AG04449 (cell line): ENCODE measurements around the gene SLC38A8.

ENCODE experiments used
- CTCF ChIA-PET: fragments of 350-600 bp; formaldehyde crosslinking; extraction: SDS; loops from one replicate; lab custom pipeline; 2021; ENCODE audit warnings: antibody characterized with exemption; lab: Yijun Ruan, JAX
- POLR2A ChIA-PET: fragments of 400-600, 350-600 bp; formaldehyde crosslinking; extraction: SDS; loops from one replicate; lab custom pipeline; 2020; ENCODE audit warnings: antibody characterized with exemption, inconsistent platforms; lab: Yijun Ruan, JAX
- DNase-seq: peaks from one replicate; pipeline ENCODE4 v3.0.0-alpha.2; 2010; ENCODE audit warnings: low read depth, low spot score
- H3K4me3 ChIP-seq: 2 replicates; pipeline ENCODE4 v1.5.1; 2011; ENCODE audit warnings: low read depth, mild to moderate bottlenecking, control low read depth, low read length
- TF ChIP-seq, protein P1 (sequence below): IDR thresholded peaks from one replicate; pipeline ENCODE4 v1.5.1; 2011; ENCODE audit warnings: mild to moderate bottlenecking, moderate library complexity, low read length, control low read depth, inconsistent platforms; ENCODE audit not compliant: insufficient read depth; ENCODE audit errors: missing control alignments

Gene SLC38A8

DNA sequence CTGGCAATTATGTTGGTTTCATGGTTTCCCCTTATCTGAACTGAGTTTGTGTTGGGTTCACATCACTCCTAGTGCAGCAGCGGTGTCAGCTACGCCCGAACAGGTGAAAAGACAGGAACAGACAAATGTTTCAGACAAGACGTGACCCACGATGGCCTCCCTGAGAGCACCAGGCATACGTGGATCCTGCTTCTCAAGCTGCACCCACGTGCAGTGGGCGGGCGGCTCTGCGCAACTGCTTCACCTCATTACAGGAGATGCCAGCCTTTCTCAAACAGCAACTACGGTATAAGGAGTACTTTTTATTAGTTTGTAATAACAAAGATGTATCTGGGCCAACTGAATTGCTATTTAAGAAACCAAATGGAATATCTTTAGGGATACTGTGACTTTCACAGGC lies 32.8 kb upstream of the SLC38A8 start:
- CTCF ChIA-PET: interaction anchor here (0.7 to 17.9 kb wide), 5 partner anchors 8 to 100 kb away, joined by 3 to 295 read pairs (median 6); no protein-coding TSS in a partner anchor
- DNase-seq: no peak
- TF ChIP-seq, protein P1, sequence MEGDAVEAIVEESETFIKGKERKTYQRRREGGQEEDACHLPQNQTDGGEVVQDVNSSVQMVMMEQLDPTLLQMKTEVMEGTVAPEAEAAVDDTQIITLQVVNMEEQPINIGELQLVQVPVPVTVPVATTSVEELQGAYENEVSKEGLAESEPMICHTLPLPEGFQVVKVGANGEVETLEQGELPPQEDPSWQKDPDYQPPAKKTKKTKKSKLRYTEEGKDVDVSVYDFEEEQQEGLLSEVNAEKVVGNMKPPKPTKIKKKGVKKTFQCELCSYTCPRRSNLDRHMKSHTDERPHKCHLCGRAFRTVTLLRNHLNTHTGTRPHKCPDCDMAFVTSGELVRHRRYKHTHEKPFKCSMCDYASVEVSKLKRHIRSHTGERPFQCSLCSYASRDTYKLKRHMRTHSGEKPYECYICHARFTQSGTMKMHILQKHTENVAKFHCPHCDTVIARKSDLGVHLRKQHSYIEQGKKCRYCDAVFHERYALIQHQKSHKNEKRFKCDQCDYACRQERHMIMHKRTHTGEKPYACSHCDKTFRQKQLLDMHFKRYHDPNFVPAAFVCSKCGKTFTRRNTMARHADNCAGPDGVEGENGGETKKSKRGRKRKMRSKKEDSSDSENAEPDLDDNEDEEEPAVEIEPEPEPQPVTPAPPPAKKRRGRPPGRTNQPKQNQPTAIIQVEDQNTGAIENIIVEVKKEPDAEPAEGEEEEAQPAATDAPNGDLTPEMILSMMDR: no peak
- POLR2A ChIA-PET: no interaction called here
- H3K4me3 ChIP-seq: no peak overlapping the region

DNA sequence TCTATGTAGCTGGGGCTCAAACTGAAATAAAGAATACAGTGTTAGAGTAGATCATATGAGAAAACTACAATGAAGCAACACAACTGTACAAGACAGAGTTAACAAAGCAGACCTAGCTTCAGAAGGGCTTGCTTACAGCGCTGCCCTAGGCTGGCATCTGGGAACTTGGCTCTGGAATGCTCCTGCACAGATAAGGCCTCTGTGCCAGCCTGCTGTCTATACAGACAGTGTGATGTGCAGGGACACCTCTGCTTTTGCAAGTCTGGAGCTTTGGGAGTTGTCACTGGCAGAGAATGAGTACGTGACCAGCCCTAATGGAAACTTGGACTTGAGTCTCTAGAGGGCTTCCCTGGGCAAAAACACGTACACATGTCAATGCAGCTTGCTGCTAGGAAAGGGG lies 32.1 kb upstream of the SLC38A8 start:
- ChIA-PET POLR2A (no interaction called here), CTCF (interaction anchor here (0.7 to 17.9 kb wide), 6 partner anchors 9 to 118 kb away, joined by 3 to 295 read pairs (median 4); no protein-coding TSS in a partner anchor)
- DNase-seq: no peak
- TF ChIP-seq, protein P1: no peak
- H3K4me3 ChIP-seq: no peak overlapping the region

DNA sequence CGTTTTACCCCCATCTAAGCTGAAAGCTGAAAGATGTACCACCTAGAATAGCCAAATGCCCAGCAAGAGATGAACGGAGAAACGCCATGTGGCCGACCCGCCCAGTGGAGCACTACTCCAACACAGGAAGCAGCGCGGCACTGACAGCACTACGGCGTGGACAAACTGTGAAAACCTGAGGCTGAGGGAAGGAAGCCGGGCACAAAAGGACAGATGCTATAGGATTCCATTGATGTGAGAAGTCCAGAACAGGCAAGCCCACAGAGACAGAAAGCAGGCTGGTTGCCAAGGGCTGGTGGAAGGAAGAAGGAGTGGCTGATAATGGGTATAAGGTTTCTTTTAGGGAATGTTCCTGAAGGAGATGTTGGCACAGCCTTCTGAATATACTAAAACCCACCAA lies 29.4 kb upstream of the SLC38A8 start:
- TF ChIP-seq, protein P1: no peak
- CTCF ChIA-PET: interaction anchor here (7.4 to 20.0 kb wide), 3 partner anchors 11 to 112 kb away, joined by 93 to 662 read pairs (median 295); partner anchors contain the start of gene OSGIN1
- POLR2A ChIA-PET: no interaction called here
- no peak for DNase-seq
- H3K4me3 ChIP-seq: no peak overlapping the region

DNA sequence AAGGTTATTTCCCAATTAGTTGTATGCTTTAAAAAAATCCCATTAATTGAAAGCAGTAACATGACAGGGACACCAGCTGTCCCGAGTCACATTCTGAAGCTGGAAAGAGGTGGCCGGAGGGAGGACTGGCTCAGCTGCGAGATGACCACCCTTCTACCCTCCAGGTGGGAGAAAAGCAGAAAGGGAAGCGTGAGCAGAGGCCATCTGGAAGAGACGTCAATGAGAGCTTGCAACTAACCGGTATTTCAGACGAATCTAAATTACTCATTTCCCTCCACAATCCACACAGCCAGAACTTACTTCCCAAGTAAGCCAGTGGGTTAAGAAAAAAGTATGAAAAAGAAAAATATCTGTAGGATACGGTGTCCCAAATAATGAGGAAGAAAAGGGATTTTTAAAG lies 28.5 kb upstream of the SLC38A8 start:
- DNase-seq: no peak
- ChIA-PET POLR2A (no interaction called here), CTCF (interaction anchor here (0.9 to 20.0 kb wide), 8 partner anchors 9 to 143 kb away, joined by 3 to 662 read pairs (median 52); partner anchors contain the start of genes OSGIN1 and TAF1C)
- no peak overlapping the region for H3K4me3 ChIP-seq
- TF ChIP-seq, protein P1: no peak

DNA sequence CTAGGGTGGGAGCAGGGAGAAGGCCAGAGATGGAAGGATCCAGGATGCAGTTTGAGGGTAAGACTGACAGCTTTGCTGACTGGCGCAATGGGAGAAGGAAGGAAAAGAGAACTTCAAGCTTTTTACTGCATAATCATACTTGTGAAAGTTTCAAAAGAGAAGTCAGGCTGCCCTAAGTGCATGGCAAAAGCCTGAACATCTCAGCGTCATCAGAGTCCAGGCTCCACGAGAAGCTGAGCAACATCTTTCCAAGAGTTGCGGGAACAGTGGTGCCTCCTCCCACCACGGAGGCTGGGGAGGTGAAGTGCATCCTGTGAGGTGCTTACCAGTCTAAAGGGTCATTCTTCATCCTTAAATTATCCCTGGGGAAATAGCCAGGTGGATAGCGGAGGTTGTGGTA lies 26.9 kb upstream of the SLC38A8 start:
- TF ChIP-seq, protein P1: no peak
- POLR2A ChIA-PET: interaction anchor here (0.7 kb wide), 1 partner anchor 16 kb away, joined by 3 read pairs; no protein-coding TSS in a partner anchor
- CTCF ChIA-PET: interaction anchor here (1.4 to 20.0 kb wide), 8 partner anchors 7 to 141 kb away, joined by 5 to 662 read pairs (median 68); partner anchors contain the start of gene OSGIN1
- no peak for DNase-seq
- H3K4me3 ChIP-seq: no peak overlapping the region

DNA sequence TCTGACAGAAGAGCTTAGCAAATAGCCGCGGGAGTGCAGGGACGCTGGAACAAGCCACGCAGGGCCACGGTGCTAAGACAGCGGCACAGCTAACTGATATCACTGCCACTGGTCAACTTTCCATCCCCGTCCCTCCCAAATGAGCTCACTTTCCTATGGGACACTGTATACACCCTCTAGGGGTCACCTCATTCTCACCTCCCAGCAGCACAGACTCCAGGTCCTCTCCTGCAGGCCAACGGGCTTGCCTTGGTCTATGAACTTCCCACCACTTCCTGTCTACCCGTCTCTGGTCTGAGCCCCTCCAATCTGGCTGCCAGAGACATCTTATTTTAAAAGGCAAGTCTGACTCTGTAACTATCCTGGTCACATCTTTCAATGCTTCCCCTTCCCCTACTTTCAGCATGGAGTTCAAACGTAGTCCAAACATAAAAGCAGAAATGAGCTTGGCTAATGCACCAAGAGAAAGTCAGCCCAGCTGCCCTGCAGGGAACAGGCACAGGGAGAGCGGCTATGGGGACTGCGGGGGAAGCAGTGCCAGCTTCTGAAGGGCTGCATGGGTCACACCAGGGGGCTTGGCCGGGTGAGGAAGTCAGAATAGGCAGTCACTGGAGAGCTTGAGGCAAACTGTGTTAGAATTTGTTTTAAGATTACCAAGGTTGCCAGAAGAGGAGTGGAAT lies 26.3 kb upstream of the SLC38A8 start:
- ChIA-PET POLR2A (interaction anchor here (0.7 kb wide), 1 partner anchor 15 kb away, joined by 3 read pairs; no protein-coding TSS in a partner anchor), CTCF (interaction anchor here (1.9 to 20.0 kb wide), 7 partner anchors 13 to 140 kb away, joined by 5 to 662 read pairs (median 93); partner anchors contain the start of gene OSGIN1)
- TF ChIP-seq, protein P1: no peak
- no peak overlapping the region for H3K4me3 ChIP-seq
- no peak for DNase-seq
